HG03139 (cell line): ENCODE measurements around the gene FIZ1.
"Not testable (repeated sequence)": the region's sequence is repeated elsewhere in the genome, so short reads cannot be mapped to it uniquely, and the experiment has no call there.

Source experiments
- ATAC-seq: cut with Tn5 transposase; IDR thresholded peaks from one replicate; pipeline ENCODE4 v1.9.1; 2021; ENCODE audit not compliant: unreplicated experiment

The FIZ1 gene

GRCh38 chr19:55598034-55598433 lies 1.3 kb downstream of the FIZ1 start:
- ATAC-seq: no peak

- no peak for ATAC-seq
Observed at GRCh38 chr19:55597501-55597921, 1.8 kb downstream of the FIZ1 start.

GRCh38 chr19:55596304-55596703 lies 3.0 kb downstream of the FIZ1 start:
- no peak for ATAC-seq

GRCh38 chr19:55594996-55595545 lies 4.2 kb downstream of the FIZ1 start:
- no peak for ATAC-seq

GRCh38 chr19:55593096-55593772 lies 6.1 kb downstream of the FIZ1 start:
- no peak for ATAC-seq

- no peak for ATAC-seq
Observed at GRCh38 chr19:55592391-55593090, 6.8 kb downstream of the FIZ1 start.

- ATAC-seq: no peak
Observed at GRCh38 chr19:55591555-55591954, 7.8 kb downstream of the FIZ1 start.

- no peak for ATAC-seq
Observed at GRCh38 chr19:55590617-55591016, 8.7 kb downstream of the FIZ1 start.

- ATAC-seq: no peak
Observed at GRCh38 chr19:55590109-55590508, 9.2 kb downstream of the FIZ1 start.

GRCh38 chr19:55588738-55589137 lies 10.6 kb downstream of the FIZ1 start:
- ATAC-seq: no peak

- no peak for ATAC-seq
Observed at GRCh38 chr19:55586976-55587668, 12.2 kb downstream of the FIZ1 start.

GRCh38 chr19:55585658-55586339 lies 13.5 kb downstream of the FIZ1 start:
- no peak for ATAC-seq

- no peak for ATAC-seq
Observed at GRCh38 chr19:55584871-55585270, 14.4 kb downstream of the FIZ1 start.

GRCh38 chr19:55583897-55584296 lies 15.4 kb downstream of the FIZ1 start:
- ATAC-seq: not testable (repeated sequence)

- ATAC-seq: not testable (repeated sequence)
Observed at GRCh38 chr19:55582284-55582683, 17.0 kb downstream of the FIZ1 start.

GRCh38 chr19:55581823-55582223 lies 17.5 kb downstream of the FIZ1 start:
- no peak for ATAC-seq

GRCh38 chr19:55581145-55581822 lies 18.0 kb downstream of the FIZ1 start:
- no peak for ATAC-seq

- no peak for ATAC-seq
Observed at GRCh38 chr19:55580628-55581144, 18.6 kb downstream of the FIZ1 start, which contains the start of gene ZNF579. ZNF579 (minus strand) TSS chr19:55580848; CDS start chr19:55579639, 1,209 bp downstream.

- no peak for ATAC-seq
Observed at GRCh38 chr19:55579766-55580621, 19.3 kb downstream of the FIZ1 start.
